ENCODE measurements around the gene ACAP2.
A peak's percentile ranks its signal among the peaks of the same experiment; 100 is the strongest.

Gene ACAP2

DNA sequence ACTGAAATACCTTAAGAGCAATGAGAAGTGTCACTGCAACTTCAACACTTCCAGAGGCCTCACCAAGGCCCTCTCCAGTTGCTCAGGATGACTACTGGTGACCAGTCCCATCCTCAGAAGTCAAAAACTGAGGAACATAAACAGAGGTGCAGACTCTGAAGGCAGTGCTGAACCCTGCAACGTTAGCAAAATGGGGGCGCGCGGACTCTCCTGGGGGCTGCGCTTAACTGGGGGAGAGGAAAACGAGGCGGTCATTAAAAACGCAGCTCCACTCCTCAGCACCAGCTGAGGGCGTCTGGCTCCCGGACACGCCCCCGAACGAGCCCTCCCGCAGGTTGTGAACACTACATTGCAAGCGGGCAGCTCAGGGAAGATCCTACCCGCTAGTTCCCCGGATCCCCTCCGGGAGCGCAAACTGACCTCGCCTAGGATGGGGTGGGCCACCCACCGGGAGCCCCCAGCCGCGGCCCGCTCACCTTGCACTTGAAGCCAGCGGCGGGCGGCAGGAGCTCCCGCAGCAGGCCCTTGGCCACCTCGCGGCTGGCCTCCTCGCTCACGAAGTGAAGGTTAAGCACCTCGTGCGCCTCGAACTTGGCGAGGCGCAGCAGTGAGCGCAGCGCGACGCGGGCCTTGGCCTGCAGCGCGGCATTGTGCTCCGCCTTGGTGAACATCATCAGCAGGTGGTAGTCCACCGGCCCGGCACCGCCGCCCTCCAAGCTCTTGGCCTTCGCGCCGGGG lies 172.6 kb downstream of the ACAP2 start:
- TF ChIP-seq MYC (IDR thresholded peaks at IDR 0.05; ENCODE audit: low read depth, low read length) (peak; percentile 43), POLR2A (IDR thresholded peaks at IDR 0.05; ENCODE audit: extremely low read depth, insufficient read length) (no peak)
- TF ChIP-seq, protein P1, sequence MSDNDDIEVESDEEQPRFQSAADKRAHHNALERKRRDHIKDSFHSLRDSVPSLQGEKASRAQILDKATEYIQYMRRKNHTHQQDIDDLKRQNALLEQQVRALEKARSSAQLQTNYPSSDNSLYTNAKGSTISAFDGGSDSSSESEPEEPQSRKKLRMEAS (IDR thresholded peaks at IDR 0.05; ENCODE audit: low read depth, low read length): peak; percentile 54
- H3K4me3 ChIP-seq (ENCODE audit: low read depth, low read length): peak overlapping the region; percentile 80
- peak; percentile 80 for DNase-seq (ENCODE audit: low read depth)

GRCh38 chr3:195269375-195270078 lies 173.3 kb downstream of the ACAP2 start:
- peak overlapping the region; percentile 80 for H3K4me3 ChIP-seq (ENCODE audit: low read depth, low read length)
- peak; percentile 52 for DNase-seq (ENCODE audit: low read depth)
- TF ChIP-seq POLR2A (IDR thresholded peaks at IDR 0.05; ENCODE audit: extremely low read depth, insufficient read length) (no peak), MYC (IDR thresholded peaks at IDR 0.05; ENCODE audit: low read depth, low read length) (no peak)
- TF ChIP-seq, protein P2, sequence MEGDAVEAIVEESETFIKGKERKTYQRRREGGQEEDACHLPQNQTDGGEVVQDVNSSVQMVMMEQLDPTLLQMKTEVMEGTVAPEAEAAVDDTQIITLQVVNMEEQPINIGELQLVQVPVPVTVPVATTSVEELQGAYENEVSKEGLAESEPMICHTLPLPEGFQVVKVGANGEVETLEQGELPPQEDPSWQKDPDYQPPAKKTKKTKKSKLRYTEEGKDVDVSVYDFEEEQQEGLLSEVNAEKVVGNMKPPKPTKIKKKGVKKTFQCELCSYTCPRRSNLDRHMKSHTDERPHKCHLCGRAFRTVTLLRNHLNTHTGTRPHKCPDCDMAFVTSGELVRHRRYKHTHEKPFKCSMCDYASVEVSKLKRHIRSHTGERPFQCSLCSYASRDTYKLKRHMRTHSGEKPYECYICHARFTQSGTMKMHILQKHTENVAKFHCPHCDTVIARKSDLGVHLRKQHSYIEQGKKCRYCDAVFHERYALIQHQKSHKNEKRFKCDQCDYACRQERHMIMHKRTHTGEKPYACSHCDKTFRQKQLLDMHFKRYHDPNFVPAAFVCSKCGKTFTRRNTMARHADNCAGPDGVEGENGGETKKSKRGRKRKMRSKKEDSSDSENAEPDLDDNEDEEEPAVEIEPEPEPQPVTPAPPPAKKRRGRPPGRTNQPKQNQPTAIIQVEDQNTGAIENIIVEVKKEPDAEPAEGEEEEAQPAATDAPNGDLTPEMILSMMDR (IDR thresholded peaks at IDR 0.05; ENCODE audit: low read depth, low read length): no peak
- TF ChIP-seq, protein P1 (IDR thresholded peaks at IDR 0.05; ENCODE audit: low read depth, low read length): no peak

GRCh38 chr3:195268576-195269309 lies 174.1 kb downstream of the ACAP2 start:
- H3K4me3 ChIP-seq (ENCODE audit: low read depth, low read length): peak overlapping the region; percentile 80
- TF ChIP-seq MYC (IDR thresholded peaks at IDR 0.05; ENCODE audit: low read depth, low read length) (no peak), POLR2A (IDR thresholded peaks at IDR 0.05; ENCODE audit: extremely low read depth, insufficient read length) (no peak)
- TF ChIP-seq, protein P2 (IDR thresholded peaks at IDR 0.05; ENCODE audit: low read depth, low read length): no peak
- TF ChIP-seq, protein P1 (IDR thresholded peaks at IDR 0.05; ENCODE audit: low read depth, low read length): no peak
- no peak for DNase-seq (ENCODE audit: low read depth)

GRCh38 chr3:195267096-195267495 lies 175.7 kb downstream of the ACAP2 start:
- DNase-seq (ENCODE audit: low read depth): no peak
- TF ChIP-seq, protein P2 (IDR thresholded peaks at IDR 0.05; ENCODE audit: low read depth, low read length): no peak
- no peak for TF ChIP-seq POLR2A (IDR thresholded peaks at IDR 0.05; ENCODE audit: extremely low read depth, insufficient read length)
- TF ChIP-seq MYC (IDR thresholded peaks at IDR 0.05; ENCODE audit: low read depth, low read length): no peak
- TF ChIP-seq, protein P1 (IDR thresholded peaks at IDR 0.05; ENCODE audit: low read depth, low read length): no peak
- no peak overlapping the region for H3K4me3 ChIP-seq (ENCODE audit: low read depth, low read length)

- TF ChIP-seq MYC (IDR thresholded peaks at IDR 0.05; ENCODE audit: low read depth, low read length) (no peak), POLR2A (IDR thresholded peaks at IDR 0.05; ENCODE audit: extremely low read depth, insufficient read length) (no peak)
- TF ChIP-seq, protein P2 (IDR thresholded peaks at IDR 0.05; ENCODE audit: low read depth, low read length): no peak
- TF ChIP-seq, protein P1 (IDR thresholded peaks at IDR 0.05; ENCODE audit: low read depth, low read length): no peak
- no peak for DNase-seq (ENCODE audit: low read depth)
- H3K4me3 ChIP-seq (ENCODE audit: low read depth, low read length): no peak overlapping the region
Measured at GRCh38 chr3:195266428-195266827, 176.4 kb downstream of the ACAP2 start.

All from NB4 (cell line).